ENCODE measurements around the gene PROX2. TPM values are rescaled to one million over a fixed set of nuclear protein-coding genes. Genes with fewer than 3 reads are reported as not detected.

Gene PROX2, protein sequence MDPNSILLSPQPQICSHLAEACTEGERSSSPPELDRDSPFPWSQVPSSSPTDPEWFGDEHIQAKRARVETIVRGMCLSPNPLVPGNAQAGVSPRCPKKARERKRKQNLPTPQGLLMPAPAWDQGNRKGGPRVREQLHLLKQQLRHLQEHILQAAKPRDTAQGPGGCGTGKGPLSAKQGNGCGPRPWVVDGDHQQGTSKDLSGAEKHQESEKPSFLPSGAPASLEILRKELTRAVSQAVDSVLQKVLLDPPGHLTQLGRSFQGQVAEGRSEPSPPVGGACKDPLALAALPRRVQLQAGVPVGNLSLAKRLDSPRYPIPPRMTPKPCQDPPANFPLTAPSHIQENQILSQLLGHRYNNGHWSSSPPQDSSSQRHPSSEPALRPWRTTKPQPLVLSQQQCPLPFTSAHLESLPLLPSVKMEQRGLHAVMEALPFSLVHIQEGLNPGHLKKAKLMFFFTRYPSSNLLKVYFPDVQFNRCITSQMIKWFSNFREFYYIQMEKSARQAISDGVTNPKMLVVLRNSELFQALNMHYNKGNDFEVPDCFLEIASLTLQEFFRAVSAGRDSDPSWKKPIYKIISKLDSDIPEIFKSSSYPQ
- not detected in 2 replicates for total RNA-seq

GRCh38 chr14:74875941-74876913 is at the start of gene PROX2:
Gene PROX2, minus strand, starts transcription at chr14:74876145. Its CDS starts 12,311 bp downstream, at chr14:74863834.

GRCh38 chr14:74922752-74923401 is 46.9 kb upstream of the PROX2 start, which contains the start of gene RPS6KL1:
Gene RPS6KL1, minus strand, starts transcription at chr14:74923260. Its CDS starts 1,719 bp downstream, at chr14:74921541.

DNA sequence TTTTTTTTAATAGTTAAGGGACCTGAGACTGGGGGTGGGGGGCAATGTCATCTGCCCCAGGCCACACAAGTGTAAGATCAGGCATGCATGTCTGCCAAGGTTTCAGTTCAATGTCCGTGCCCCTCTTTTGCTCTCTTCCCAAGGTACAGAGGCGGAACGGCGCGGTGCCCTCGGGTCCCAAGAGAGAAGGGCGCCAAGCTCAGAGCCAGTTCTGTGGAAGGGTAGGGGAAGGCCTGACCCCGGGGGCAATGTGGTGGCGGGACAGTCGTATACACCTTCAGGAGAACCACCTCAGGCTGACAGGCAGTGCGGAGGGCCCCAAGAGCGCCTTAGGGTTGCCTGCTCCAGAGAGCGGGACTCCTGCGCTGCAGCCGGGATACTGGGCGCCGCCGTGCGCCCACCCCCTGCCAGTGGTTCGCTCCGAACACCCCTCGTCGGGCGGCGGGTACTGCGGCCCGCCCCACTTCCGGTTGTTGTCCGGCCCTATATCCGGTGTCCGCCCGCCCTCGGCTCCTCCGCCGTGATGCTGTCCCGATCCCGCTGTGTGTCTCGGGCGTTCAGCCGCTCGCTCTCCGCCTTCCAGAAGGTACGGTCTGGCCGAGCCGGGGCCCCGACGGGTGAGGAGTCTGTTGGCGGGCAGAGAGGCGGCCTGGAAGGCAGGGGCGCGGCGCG is 5.6 kb upstream of the PROX2 start, which contains the start of gene DLST:
DLST (plus strand) TSS at position 486 of the 672 bp plus-strand sequence; CDS start at position 524, 38 bp downstream.

Other genes with a start within 250 kb of the PROX2 start
- gene AREL1, start 163.1 kb downstream of the PROX2 start, total RNA-seq = 30.0 and 34.5 TPM in 2 replicates
- gene FCF1, start 163.0 kb downstream of the PROX2 start, total RNA-seq = 23.8 and 41.7 TPM in 2 replicates
- 16.3 and 22.8 TPM in 2 replicates for gene YLPM1, start 112.8 kb downstream of the PROX2 start, total RNA-seq
- gene DLST, start 5.8 kb upstream of the PROX2 start, total RNA-seq = 76.7 and 80.2 TPM in 2 replicates
- 3.7 and 4.6 TPM in 2 replicates for gene RPS6KL1, start 47.1 kb upstream of the PROX2 start, total RNA-seq
- gene PGF, start 79.5 kb upstream of the PROX2 start, total RNA-seq = 1.8 and 2.8 TPM in 2 replicates
- gene EIF2B2, start 126.8 kb upstream of the PROX2 start, total RNA-seq = 49.1 and 67.3 TPM in 2 replicates
- 10.9 and 12.0 TPM in 2 replicates for gene MLH3, start 175.3 kb upstream of the PROX2 start, total RNA-seq
- gene ACYP1, start 187.9 kb upstream of the PROX2 start, total RNA-seq = 8.4 and 17.3 TPM in 2 replicates
- 2.0 and 2.4 TPM in 2 replicates for gene ZC2HC1C, start 193.5 kb upstream of the PROX2 start, total RNA-seq

Measured in mesangial cell (primary cell).